ENCODE data around the gene SEMG1. TPM values are rescaled to one million over a fixed set of nuclear protein-coding genes. Genes with fewer than 3 reads are reported as not detected.

SEMG1 gene
- total and polyA plus RNA-seq, 9 of the 15 experiments (the other 6 are each of a cell fraction or from before 2014, with no cell fraction given): not detected

GRCh38 chr20:45189861-45190260 is 17.0 kb upstream of the SEMG1 start (continued):
- TF ChIP-seq NKRF (IDR thresholded peaks at IDR 0.05; ENCODE audit: borderline replicate concordance) (no peak), ARNT (IDR thresholded peaks at IDR 0.05) (no peak), XRCC5 (IDR thresholded peaks at IDR 0.05; ENCODE audit: low read depth, low read length) (no peak), ZNF217 (CRISPR knock-in tag; IDR thresholded peaks at IDR 0.05) (no peak), USF1 (CRISPR knock-in tag; IDR thresholded peaks at IDR 0.05) (no peak), ZNF347 (CRISPR knock-in tag; IDR thresholded peaks at IDR 0.05; ENCODE audit: low read depth) (no peak), ZSCAN32 (CRISPR knock-in tag; IDR thresholded peaks at IDR 0.05) (no peak), NFYB (IDR thresholded peaks at IDR 0.05; ENCODE audit: extremely low read depth, insufficient read length) (no peak), TAL1 (IDR thresholded peaks at IDR 0.05) (no peak), ZNF224 (CRISPR knock-in tag; IDR thresholded peaks at IDR 0.05) (no peak)

- no TSS peak for BruUV-seq (replicated peaks)
- no peaks in the 10 kb centered on the region for H4K20me1 ChIP-seq (replicated peaks; ENCODE audit: control insufficient read depth, insufficient read depth, low read length)
- no peaks in the 10 kb centered on the region for H3K4me1 ChIP-seq (replicated peaks in 1 of 2; ENCODE audit: control insufficient read depth in 2 of 2, insufficient read depth in 2 of 2, low read length in 2 of 2)
- no peak overlapping the region for H2AFZ ChIP-seq (ENCODE audit: low read depth, low read length)
- intact Hi-C loops (cut with micrococcal nuclease) (no loop called here), in situ Hi-C loops (cut with MboI) (no loop called here)
- FAIRE-seq (no peak), DNase-seq (ENCODE audit: extremely low read depth in 1 of 4, low spot score in 3 of 4) (no peak), ATAC-seq (no peak)
- no peak overlapping the region for H3K4me3 ChIP-seq
- ChIA-PET CTCF (ENCODE audit: low intra/inter-chr PET ratio) (no interaction called here), POLR2A (interaction anchor here (0.6 kb wide), 1 partner anchor 8 kb away, joined by 3 read pairs; no protein-coding TSS in a partner anchor)
- H3K27ac ChIP-seq (ENCODE audit: extremely low read depth, low read depth, low read length): no peak overlapping the region
- H3K27me3 ChIP-seq (ENCODE audit: control insufficient read depth in 2 of 2, insufficient read depth in 2 of 2, low read length in 2 of 2): peaks cover 0 to 2% of the 10 kb centered on the region in 2 experiments; a peak in 2 of 5 replicates
- WGBS (ENCODE audit: insufficient coverage, low coverage, missing lambda C conversion rate): 0% methylated on average over 3 of the region's 3 CpGs
- no peaks in the 10 kb centered on the region for H3K9me3 ChIP-seq (replicated peaks; ENCODE audit: control insufficient read depth, insufficient read depth, low read depth, low read length)
- no peak overlapping the region for H3K9ac ChIP-seq (ENCODE audit: insufficient read depth in 1 of 2, low read depth in 2 of 2, low read length in 2 of 2)
- no peaks in the 10 kb centered on the region for H3K79me2 ChIP-seq (ENCODE audit: control insufficient read depth, insufficient read depth, low read length)
- H3K4me2 ChIP-seq (ENCODE audit: insufficient read depth, low read length): no peak overlapping the region
- H3K9me1 ChIP-seq (ENCODE audit: control insufficient read depth, insufficient read depth, low read length): no peaks in the 10 kb centered on the region
- no peaks in the 10 kb centered on the region for H3K36me3 ChIP-seq (ENCODE audit: control insufficient read depth, insufficient read depth, low read length)
- TF ChIP-seq EHMT2 (IDR thresholded peaks at IDR 0.05): no peak
- no peak for TF ChIP-seq CAMTA2 (CRISPR knock-in tag; conservative IDR thresholded peaks at IDR 0.05)
- TF ChIP-seq ZNF384 (IDR thresholded peaks at IDR 0.05; ENCODE audit: low read depth, low read length): no peak
- no peak for TF ChIP-seq HIVEP1 (CRISPR knock-in tag; IDR thresholded peaks at IDR 0.05)
- TF ChIP-seq ILK (tag; IDR thresholded peaks at IDR 0.05; ENCODE audit: borderline replicate concordance, low read depth): no peak
- no peak for TF ChIP-seq TBP (optimal IDR thresholded peaks at IDR 0.05; ENCODE audit: low read depth, low read length)
- TF ChIP-seq U2AF2 (optimal IDR thresholded peaks at IDR 0.05; ENCODE audit: low read depth, low read length): no peak
- TF ChIP-seq SRSF9 (IDR thresholded peaks at IDR 0.05; ENCODE audit: borderline replicate concordance, low read depth, low read length): no peak
- no peak for TF ChIP-seq MCM2 (IDR thresholded peaks at IDR 0.05; ENCODE audit: low read depth)
- no peak for TF ChIP-seq MEIS2 (IDR thresholded peaks at IDR 0.05; ENCODE audit: partially characterized antibody)
- TF ChIP-seq TFE3 (CRISPR knock-in tag; IDR thresholded peaks at IDR 0.05): no peak
- no peak for TF ChIP-seq NFATC3 (IDR thresholded peaks at IDR 0.05)
These were observed 14.9 kb upstream of the SEMG1 start for GRCh38 chr20:45191926-45192325.

Data from K562 (cell line).